GM19324 (cell line): Measurements from ENCODE around the gene HGF.
"Not testable (repeated sequence)": the region's sequence is repeated elsewhere in the genome, so short reads cannot be mapped to it uniquely, and the experiment has no call there.

Experiments
- ATAC-seq: cut with Tn5 transposase; IDR thresholded peaks from one replicate; pipeline ENCODE4 v1.9.1; 2021; ENCODE audit warnings: mild to moderate bottlenecking, moderate library complexity; ENCODE audit not compliant: unreplicated experiment, low FRiP score

HGF gene

GRCh38 chr7:81769891-81770727 lies at the start of gene HGF:
Gene HGF (minus strand): TSS chr7:81770047. CDS start chr7:81769971, 76 bp downstream.
- ATAC-seq: no peak

GRCh38 chr7:81816312-81816711 lies 46.5 kb upstream of the HGF start:
- ATAC-seq: no peak

DNA sequence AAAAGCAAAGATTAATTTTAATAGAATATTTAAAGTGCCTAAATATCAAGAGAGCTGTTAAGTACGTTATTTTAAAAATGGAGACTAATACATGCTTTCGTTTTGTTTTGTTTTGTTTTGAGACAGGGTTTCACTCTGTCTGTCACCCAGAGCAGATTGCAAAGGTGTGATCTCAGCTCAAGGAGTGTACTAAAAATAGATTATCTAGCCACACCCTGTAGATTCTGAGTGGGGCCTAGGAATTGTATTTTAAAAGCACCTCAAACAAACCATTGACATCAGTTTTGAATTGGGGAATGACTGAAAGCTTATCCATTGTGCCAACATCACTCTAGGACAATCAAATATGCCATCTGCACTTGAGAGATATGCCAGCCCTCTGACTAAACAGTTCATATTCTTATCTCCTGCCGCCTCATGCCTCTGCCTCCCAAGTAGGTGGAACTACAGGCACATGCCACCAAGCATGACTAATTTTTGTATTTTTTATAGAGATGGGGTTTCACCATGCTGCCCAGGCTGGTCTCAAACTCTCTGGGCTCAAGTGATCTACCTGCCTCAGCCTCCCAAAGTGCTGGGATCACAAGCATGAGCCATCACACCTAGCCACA lies 43.1 kb upstream of the HGF start:
- ATAC-seq: peak; percentile 98

- peak; percentile 73 for ATAC-seq
Measured at GRCh38 chr7:81811956-81812865, 42.4 kb upstream of the HGF start.

DNA sequence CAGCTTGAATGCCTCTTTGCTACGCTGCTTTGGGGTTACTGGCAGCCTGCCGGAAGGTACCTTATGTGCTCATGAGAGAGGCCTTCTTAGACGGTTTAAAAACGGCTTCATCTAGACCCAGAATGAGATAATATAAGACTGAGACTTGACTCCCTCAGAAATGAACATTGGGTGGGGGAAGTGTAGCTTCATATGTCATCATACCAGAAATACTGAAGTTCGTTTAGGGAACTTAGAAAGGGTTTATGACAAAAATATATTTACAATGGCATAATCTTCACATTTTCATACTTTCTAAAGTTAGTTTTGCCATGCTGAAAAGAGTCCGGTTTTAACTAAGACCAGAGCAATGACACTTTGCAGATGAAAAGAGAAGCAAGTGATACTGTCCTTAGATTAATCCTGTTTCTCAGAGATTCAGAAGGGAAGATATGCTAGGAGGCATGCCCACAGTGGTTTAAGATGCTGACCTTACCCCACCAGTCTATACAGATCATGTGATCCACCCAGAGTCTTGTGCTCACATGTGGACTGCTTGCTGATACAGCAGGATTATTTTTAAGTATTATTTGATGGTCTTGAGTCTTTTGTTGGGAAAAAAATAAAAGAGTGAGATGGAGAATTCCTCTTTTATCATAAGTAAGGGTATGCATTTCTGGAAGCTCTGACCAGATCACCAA lies 40.8 kb upstream of the HGF start:
- no peak for ATAC-seq

DNA sequence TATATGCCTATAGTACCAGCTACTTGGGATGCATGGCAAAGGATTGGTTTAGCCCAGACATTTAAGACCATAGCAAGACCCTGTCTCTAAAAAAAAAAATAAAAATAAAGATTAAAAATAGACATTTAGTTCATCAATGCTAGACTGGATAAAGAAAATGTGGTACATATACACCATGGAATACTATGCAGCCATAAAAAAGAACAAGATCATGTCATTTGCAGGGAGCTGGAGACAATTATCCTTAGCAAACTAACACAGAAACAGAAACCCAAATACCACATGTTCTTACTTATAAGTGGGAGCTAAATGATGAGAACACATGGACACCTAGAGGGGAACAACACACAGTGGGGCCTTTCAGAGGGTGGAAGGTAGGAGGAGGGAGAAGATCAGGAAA lies 38.5 kb upstream of the HGF start:
- ATAC-seq: not testable (repeated sequence)

- ATAC-seq: no peak
Measured at GRCh38 chr7:81803267-81803666, 33.4 kb upstream of the HGF start.

- no peak for ATAC-seq
Measured at GRCh38 chr7:81802251-81802650, 32.4 kb upstream of the HGF start.

DNA sequence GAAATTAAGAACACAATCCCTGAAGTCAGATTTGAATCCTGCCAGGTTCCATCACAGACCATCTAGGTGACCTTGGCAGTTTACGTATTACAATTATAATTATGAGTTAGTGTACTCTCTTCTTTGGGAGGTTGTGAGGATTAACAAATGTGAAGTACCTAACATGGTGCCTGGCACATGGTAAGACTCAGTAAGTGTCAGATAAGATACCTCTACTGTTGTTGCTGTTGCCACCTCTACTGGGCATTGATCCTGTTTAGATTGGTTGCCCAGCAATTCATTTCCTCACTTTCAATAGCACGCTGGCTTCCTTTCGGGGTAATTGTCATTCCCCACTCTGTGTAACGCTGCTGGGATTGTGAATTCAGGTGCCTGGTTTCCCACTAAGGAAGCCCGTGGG lies 31.7 kb upstream of the HGF start:
- no peak for ATAC-seq

DNA sequence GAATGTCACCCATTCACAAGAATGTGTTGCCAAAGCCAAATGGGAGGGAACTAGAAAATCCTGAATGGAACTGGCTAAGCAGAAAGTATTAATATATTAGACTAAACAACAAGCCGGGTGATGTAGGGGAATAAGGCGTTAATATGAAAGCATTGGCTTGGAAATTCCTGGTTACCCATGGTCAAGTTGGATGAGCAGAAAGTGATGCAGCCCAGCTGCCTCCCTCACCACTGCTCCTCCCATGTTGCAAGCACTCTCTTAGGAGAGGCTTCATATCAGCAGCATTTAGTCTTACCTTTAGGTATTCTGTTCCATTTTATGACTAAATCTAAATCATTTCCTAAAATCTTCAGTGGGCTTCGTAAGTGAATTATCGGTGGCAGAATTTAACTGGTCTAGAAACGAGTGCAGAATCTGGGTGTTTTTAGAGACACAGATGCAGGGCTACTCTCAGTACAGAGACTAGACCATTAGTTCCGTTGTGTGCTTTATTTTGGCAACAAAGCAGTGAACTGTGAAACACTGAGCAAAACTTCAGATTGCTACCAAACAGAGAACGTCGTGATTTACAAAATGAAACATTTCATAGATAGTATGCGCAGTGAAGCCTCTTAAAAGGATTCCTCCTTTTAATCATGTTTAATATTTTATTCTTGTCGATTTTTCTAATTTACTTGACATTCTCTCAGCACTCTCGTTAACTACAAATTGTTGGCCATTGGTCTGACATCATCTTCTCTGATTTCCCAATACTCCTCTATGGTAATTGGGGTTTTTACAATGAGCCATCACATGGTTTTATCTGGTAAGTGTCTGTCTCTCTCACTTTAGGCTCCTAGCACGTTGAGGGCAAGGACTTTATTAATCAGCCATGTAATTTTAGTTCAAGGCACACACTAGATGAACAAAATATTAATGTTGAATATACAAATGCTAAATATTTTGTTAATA lies 22.0 kb upstream of the HGF start:
- ATAC-seq: no peak

DNA sequence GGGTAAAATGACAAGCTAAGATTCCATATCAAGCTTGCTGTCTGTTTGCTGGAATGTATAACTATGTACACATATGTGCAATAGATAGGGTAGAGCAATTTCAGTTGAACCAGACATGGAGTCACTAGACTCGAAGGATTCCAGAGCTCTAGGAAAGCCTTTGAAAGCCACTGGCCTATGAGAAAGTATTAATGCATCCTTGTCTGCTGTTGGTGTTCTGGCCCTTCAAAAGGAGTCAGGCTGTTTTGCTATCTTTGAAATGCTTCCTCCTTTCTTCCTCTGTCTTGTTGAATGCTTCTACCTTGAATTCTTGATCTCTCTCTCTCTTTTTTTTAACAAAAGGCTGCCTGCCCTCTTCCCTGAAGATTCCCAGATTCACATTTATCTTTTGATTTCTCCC lies 20.8 kb upstream of the HGF start:
- ATAC-seq: no peak

- ATAC-seq: no peak
Measured at GRCh38 chr7:81790120-81790500, 20.3 kb upstream of the HGF start.

DNA sequence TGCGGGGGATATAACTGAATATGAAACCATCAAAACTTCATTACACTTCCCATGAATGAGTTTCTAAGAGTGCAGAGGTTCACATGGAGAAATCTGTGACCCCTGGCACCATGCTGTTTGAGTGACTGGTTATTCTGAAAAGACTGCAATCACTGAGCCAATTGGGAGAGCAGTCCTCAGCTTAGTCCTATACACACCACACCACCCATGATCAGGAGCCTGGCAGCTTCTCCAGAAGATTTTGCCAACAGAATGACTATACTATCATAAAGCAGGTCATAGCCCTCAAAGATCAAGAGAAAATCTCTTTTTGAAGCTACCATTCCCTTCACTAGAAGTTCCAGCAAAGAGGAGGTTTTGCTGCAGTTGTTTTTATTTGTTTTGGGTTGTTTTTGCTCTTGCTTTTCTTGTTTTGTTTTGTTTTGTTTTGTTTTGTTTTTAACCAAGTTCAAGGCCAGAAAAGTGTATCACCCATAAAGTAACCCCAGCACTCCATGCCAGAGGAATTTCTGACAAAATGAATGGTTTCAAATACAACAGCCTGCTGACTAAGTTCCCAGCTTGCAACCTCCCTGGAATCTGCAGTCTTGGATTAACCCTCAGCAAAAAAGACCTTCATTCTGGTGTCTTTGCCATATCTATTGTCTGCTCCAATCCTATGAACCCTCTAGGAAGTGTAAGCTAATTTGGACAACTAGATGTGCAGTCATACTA lies 19.7 kb upstream of the HGF start:
- ATAC-seq: no peak

DNA sequence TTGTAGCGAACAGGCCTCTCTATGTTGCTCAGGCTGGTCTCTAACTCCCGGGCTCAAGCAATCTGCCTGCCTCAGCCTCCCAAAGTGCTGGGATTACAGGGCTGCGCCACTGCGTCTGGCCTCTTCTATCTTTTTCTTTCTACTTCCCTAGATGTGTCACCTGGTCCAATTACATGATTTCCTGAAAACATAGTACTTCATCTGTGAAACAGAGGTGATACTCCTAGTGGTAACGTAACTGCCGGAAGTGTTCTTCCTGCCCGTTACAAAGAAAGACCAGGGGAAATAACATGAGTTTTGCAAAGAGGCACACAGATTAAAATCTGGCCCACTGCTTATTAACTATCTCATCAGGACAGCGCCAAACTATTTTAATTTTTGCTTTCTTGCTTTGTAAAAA lies 18.4 kb upstream of the HGF start:
- ATAC-seq: no peak

DNA sequence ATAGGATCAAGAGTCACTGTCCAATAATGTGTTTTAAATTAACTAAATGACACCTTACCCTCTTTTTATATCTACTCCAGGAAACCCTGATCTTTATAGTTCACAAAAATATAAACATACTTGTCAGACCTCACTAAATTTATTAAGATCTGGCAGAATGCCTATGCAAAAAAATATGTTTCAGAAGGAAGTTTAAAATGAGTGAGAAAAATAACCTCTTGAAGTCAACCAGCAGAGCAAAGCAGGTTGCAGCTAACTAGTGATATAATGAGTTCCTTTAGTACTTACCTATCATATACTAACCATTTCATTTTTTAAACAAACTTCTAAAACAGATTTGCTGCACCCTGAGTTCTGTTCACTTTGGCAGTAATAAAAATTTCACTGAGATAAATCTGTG lies 14.0 kb upstream of the HGF start:
- no peak for ATAC-seq

GRCh38 chr7:81780914-81781693 lies 11.3 kb upstream of the HGF start:
- ATAC-seq: no peak

- ATAC-seq: no peak
Measured at GRCh38 chr7:81779706-81780105, 9.9 kb upstream of the HGF start.

GRCh38 chr7:81777697-81778096 lies 7.8 kb upstream of the HGF start:
- no peak for ATAC-seq
